Upper lobe of left lung (tissue), 4 donors: Measurements from ENCODE around the gene SUCLG1.

Experiments
- CTCF ChIP-seq, 6 experiments: fragments of 450-650 bp in 4 of 6; fragments of 200-600 bp in 2 of 6; sonication (generic) in 2 of 6; IDR thresholded peaks; one replicate each; pipeline ENCODE4 v1.5.1; 2016 to 2019; ENCODE audit warnings: antibody characterized with exemption in 6 of 6
- EP300 ChIP-seq, 4 donors: sonication (generic); formaldehyde crosslinking; IDR thresholded peaks; one replicate each; pipeline ENCODE4 v1.5.1; 2017; ENCODE audit warnings: antibody characterized with exemption in 4 of 4, control low read depth in 2 of 4
- POLR2A ChIP-seq, 4 donors: fragments of 450-650 bp; IDR thresholded peaks; one replicate each; pipeline ENCODE4 v1.5.1; 2016 to 2017; ENCODE audit warnings: antibody characterized with exemption in 4 of 4, mild to moderate bottlenecking in 2 of 4
- POLR2AphosphoS5 ChIP-seq, 2 donors: sonication (generic); formaldehyde crosslinking; IDR thresholded peaks; one replicate each; pipeline ENCODE4 v1.5.1; 2017; ENCODE audit warnings: antibody characterized with exemption in 2 of 2

DNA sequence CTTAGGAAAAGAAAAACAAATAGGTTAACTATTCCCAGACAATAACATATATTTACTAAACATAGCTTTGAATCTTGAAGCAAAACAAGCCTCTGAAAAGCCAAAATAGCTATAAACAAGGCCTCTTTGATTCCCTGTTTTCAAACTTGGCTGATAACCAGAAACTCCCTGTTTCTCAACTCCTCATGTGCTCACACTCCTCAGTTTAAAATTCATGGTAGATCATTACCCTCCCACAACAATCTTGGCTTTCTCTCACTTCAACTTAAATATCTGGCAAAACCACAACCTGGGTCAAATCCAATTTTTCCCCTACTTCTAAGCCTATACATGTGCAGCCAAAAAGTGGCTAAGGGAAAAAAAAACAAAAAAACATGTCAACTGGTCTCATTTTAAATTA lies 15.6 kb downstream of the SUCLG1 start:
- no peak for TF ChIP-seq CTCF (IDR thresholded peaks at IDR 0.05)
- TF ChIP-seq POLR2A (IDR thresholded peaks at IDR 0.05) = no peak
- TF ChIP-seq POLR2AphosphoS5 (IDR thresholded peaks at IDR 0.05) = no peak
- TF ChIP-seq EP300 (IDR thresholded peaks at IDR 0.05) = no peak
